Measurements from ENCODE around the gene TTI1.

- TF ChIP-seq CTCF (IDR thresholded peaks at IDR 0.05): no peak
- no peak for TF ChIP-seq ZFX (IDR thresholded peaks at IDR 0.05; ENCODE audit: borderline replicate concordance)
Measured at GRCh38 chr20:38079353-38079752, 46.1 kb upstream of the TTI1 start.

All from 22Rv1 (cell line).